Neural cell (in vitro differentiated cells): Measurements from ENCODE around the gene PTPRO.

Experiments
- EZH2 ChIP-seq: fragments of 200-600, 300-800 bp; shearing (Covaris generic), sonication (generic); IDR thresholded peaks from 2 replicates; pipeline ENCODE4 v1.6.1; 2014; ENCODE audit warnings: antibody characterized with exemption, low read length, borderline replicate concordance, mild to moderate bottlenecking; ENCODE audit not compliant: insufficient read depth, poor library complexity, severe bottlenecking
- TF ChIP-seq, protein P1 (sequence below): fragments of 450-650 bp; IDR thresholded peaks from 2 replicates; pipeline ENCODE4 v1.5.1; 2014; ENCODE audit warnings: antibody characterized with exemption, mild to moderate bottlenecking, moderate library complexity; ENCODE audit not compliant: poor library complexity, severe bottlenecking

DNA sequence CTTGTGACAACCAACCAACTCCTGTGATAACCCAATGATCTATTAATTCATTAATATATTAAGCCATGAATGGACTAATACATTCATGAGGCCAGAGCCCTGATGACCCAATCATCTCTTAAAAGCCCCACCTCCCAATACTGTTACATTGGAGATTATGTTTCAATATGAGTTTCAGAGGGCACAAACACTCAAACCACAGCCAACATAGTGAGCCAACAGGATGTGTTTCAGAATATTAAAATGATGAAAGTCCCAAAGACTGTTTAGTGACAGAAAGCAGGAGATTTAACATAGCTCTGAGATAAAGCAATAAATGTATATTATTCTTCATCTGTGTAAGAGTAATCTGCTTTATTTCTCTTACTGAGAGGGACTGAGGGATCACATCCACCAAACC lies 71.7 kb downstream of the PTPRO start:
- no peak for TF ChIP-seq EZH2
- TF ChIP-seq, protein P1, sequence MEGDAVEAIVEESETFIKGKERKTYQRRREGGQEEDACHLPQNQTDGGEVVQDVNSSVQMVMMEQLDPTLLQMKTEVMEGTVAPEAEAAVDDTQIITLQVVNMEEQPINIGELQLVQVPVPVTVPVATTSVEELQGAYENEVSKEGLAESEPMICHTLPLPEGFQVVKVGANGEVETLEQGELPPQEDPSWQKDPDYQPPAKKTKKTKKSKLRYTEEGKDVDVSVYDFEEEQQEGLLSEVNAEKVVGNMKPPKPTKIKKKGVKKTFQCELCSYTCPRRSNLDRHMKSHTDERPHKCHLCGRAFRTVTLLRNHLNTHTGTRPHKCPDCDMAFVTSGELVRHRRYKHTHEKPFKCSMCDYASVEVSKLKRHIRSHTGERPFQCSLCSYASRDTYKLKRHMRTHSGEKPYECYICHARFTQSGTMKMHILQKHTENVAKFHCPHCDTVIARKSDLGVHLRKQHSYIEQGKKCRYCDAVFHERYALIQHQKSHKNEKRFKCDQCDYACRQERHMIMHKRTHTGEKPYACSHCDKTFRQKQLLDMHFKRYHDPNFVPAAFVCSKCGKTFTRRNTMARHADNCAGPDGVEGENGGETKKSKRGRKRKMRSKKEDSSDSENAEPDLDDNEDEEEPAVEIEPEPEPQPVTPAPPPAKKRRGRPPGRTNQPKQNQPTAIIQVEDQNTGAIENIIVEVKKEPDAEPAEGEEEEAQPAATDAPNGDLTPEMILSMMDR, result no peak
